NCI-H524 treated with DMSO at 0.1 percent for 48 hours (cell line): ENCODE measurements around the gene CSRNP3.

Experiments used
- DNase-seq: peaks from one replicate; lab custom pipeline; 2025; lab: John Stamatoyannopoulos, UW

CSRNP3 gene

GRCh38 chr2:165686800-165687199 is 217.3 kb downstream of the CSRNP3 start:
- no peak for DNase-seq

GRCh38 chr2:165687426-165688002 is 218.0 kb downstream of the CSRNP3 start:
- no peak for DNase-seq

GRCh38 chr2:165691615-165692014 is 222.1 kb downstream of the CSRNP3 start:
- DNase-seq, result no peak

GRCh38 chr2:165692906-165693305 is 223.4 kb downstream of the CSRNP3 start:
- peak; percentile 25 for DNase-seq

- DNase-seq, result no peak
Measured at GRCh38 chr2:165693838-165694237, 224.3 kb downstream of the CSRNP3 start.

GRCh38 chr2:165697748-165698443 is 228.4 kb downstream of the CSRNP3 start:
- no peak for DNase-seq

GRCh38 chr2:165698444-165698884 is 229.0 kb downstream of the CSRNP3 start:
- DNase-seq, result peak; percentile 35

GRCh38 chr2:165699946-165700345 is 230.4 kb downstream of the CSRNP3 start:
- no peak for DNase-seq

- DNase-seq, result no peak
Measured at GRCh38 chr2:165700531-165700930, 231.0 kb downstream of the CSRNP3 start.

- no peak for DNase-seq
Measured at GRCh38 chr2:165701147-165701546, 231.6 kb downstream of the CSRNP3 start.

- DNase-seq, result no peak
Measured at GRCh38 chr2:165706960-165707487, 237.5 kb downstream of the CSRNP3 start.

GRCh38 chr2:165716091-165716490 is 246.6 kb downstream of the CSRNP3 start:
- DNase-seq, result no peak

- no peak for DNase-seq
Measured at GRCh38 chr2:165718610-165719210, 249.2 kb downstream of the CSRNP3 start.

- no peak for DNase-seq
Measured at GRCh38 chr2:165720511-165720910, 251.0 kb downstream of the CSRNP3 start.

GRCh38 chr2:165725421-165725820 is 255.9 kb downstream of the CSRNP3 start:
- no peak for DNase-seq
